Measurements from ENCODE around the gene DLGAP1. TPM values are rescaled to one million over a fixed set of nuclear protein-coding genes. Genes with fewer than 3 reads are reported as not detected.

DLGAP1 gene
- total RNA-seq, 1 experiment from 2014 or later: 0.39 TPM

DNA sequence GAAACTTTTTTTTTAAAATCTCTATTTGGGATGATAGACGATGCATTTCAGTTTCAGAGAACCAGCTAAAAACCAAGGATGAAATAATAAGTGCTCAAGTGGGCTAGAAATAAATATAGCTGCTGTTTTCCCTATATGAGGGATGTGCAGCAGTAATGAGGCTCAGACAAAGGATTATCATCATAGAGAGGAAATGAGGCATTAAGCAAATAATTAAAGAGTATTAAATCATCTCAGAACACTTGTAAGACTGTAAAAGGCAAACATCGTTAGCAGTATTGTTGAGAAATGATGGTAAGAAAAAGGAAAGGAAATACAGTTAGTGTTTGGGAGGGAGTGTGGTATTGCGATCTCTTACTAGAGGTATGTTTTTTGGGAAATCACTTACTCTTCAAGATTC, 771.6 kb downstream of the DLGAP1 start:
- RAD21 ChIA-PET (ENCODE audit: low non-redundant PET in 1 of 2, low total read pairs in 2 of 2, uncharacterized antibody in 2 of 2, unreplicated experiment in 2 of 2): no interaction called here
- Histone ChIP-seq H3K4me2 (ENCODE audit: low read length) (no peak overlapping the region), H4K20me1 (ENCODE audit: insufficient read depth) (no peaks in the 10 kb centered on the region), H3K79me2 (ENCODE audit: insufficient read depth, low read length) (no peaks in the 10 kb centered on the region), H3K36me3 (ENCODE audit: control insufficient read depth in 1 of 2, insufficient read depth in 2 of 2, low read length in 2 of 2) (no peaks in the 10 kb centered on the region), H3K9me2 (ENCODE audit: insufficient read depth) (no peaks in the 10 kb centered on the region), H3K9me3 (ENCODE audit: control insufficient read depth in 1 of 2, insufficient read depth in 1 of 2, low read depth in 1 of 2, low read length in 2 of 2) (peaks cover 0 to 4% of the 10 kb centered on the region in 2 experiments; a peak in 2 of 4 replicates), H3K27me3 (ENCODE audit: insufficient read depth, low read length) (no peaks in the 10 kb centered on the region), H3K4me3 (replicated peaks in 1 of 2; ENCODE audit: low read depth in 1 of 2, low read length in 2 of 2) (no peak overlapping the region), H2AFZ (ENCODE audit: low read depth, low read length, poor library complexity, severe bottlenecking) (no peak overlapping the region), H3K27ac (ENCODE audit: low read depth, low read length) (no peak overlapping the region), H3K4me1 (ENCODE audit: control insufficient read depth in 1 of 2, insufficient read depth in 2 of 2, low read length in 2 of 2) (peaks cover 0 to 4% of the 10 kb centered on the region in 2 experiments; a peak in 3 of 4 replicates), H3K9ac (ENCODE audit: low read length) (no peak overlapping the region)
- ATAC-seq: no peak
- intact Hi-C loops (cut with micrococcal nuclease): no loop called here
- CTCF ChIA-PET: no interaction called here
- POLR2A ChIA-PET: no interaction called here
- TF ChIP-seq, protein P1, sequence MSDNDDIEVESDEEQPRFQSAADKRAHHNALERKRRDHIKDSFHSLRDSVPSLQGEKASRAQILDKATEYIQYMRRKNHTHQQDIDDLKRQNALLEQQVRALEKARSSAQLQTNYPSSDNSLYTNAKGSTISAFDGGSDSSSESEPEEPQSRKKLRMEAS (IDR thresholded peaks at IDR 0.05): no peak
- TF ChIP-seq POLR2AphosphoS5 (IDR thresholded peaks at IDR 0.05; ENCODE audit: low read depth, low read length) (no peak), YY1 (IDR thresholded peaks at IDR 0.05; ENCODE audit: extremely low read depth, insufficient replicate concordance, low read depth, low read length) (no peak), FOSL1 (IDR thresholded peaks at IDR 0.05; ENCODE audit: low read depth) (no peak), CBX3 (IDR thresholded peaks at IDR 0.05; ENCODE audit: low read depth) (no peak), SRF (IDR thresholded peaks at IDR 0.05; ENCODE audit: low read depth) (no peak), EGR1 (IDR thresholded peaks at IDR 0.05; ENCODE audit: low read depth) (no peak), ELF1 (IDR thresholded peaks at IDR 0.05; ENCODE audit: borderline replicate concordance, low read depth) (no peak), JUND (IDR thresholded peaks at IDR 0.05) (no peak)
- TF ChIP-seq, protein P2, sequence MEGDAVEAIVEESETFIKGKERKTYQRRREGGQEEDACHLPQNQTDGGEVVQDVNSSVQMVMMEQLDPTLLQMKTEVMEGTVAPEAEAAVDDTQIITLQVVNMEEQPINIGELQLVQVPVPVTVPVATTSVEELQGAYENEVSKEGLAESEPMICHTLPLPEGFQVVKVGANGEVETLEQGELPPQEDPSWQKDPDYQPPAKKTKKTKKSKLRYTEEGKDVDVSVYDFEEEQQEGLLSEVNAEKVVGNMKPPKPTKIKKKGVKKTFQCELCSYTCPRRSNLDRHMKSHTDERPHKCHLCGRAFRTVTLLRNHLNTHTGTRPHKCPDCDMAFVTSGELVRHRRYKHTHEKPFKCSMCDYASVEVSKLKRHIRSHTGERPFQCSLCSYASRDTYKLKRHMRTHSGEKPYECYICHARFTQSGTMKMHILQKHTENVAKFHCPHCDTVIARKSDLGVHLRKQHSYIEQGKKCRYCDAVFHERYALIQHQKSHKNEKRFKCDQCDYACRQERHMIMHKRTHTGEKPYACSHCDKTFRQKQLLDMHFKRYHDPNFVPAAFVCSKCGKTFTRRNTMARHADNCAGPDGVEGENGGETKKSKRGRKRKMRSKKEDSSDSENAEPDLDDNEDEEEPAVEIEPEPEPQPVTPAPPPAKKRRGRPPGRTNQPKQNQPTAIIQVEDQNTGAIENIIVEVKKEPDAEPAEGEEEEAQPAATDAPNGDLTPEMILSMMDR (IDR thresholded peaks at IDR 0.05 in 2 of 3, conservative IDR thresholded peaks at IDR 0.05 in 1 of 3; ENCODE audit: borderline replicate concordance in 1 of 3, insufficient read depth in 1 of 3, low read depth in 2 of 3, low read length in 2 of 3): no peak
- TF ChIP-seq, protein P3, sequence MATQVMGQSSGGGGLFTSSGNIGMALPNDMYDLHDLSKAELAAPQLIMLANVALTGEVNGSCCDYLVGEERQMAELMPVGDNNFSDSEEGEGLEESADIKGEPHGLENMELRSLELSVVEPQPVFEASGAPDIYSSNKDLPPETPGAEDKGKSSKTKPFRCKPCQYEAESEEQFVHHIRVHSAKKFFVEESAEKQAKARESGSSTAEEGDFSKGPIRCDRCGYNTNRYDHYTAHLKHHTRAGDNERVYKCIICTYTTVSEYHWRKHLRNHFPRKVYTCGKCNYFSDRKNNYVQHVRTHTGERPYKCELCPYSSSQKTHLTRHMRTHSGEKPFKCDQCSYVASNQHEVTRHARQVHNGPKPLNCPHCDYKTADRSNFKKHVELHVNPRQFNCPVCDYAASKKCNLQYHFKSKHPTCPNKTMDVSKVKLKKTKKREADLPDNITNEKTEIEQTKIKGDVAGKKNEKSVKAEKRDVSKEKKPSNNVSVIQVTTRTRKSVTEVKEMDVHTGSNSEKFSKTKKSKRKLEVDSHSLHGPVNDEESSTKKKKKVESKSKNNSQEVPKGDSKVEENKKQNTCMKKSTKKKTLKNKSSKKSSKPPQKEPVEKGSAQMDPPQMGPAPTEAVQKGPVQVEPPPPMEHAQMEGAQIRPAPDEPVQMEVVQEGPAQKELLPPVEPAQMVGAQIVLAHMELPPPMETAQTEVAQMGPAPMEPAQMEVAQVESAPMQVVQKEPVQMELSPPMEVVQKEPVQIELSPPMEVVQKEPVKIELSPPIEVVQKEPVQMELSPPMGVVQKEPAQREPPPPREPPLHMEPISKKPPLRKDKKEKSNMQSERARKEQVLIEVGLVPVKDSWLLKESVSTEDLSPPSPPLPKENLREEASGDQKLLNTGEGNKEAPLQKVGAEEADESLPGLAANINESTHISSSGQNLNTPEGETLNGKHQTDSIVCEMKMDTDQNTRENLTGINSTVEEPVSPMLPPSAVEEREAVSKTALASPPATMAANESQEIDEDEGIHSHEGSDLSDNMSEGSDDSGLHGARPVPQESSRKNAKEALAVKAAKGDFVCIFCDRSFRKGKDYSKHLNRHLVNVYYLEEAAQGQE (IDR thresholded peaks at IDR 0.05; ENCODE audit: low read depth): no peak
- TF ChIP-seq, protein P4, sequence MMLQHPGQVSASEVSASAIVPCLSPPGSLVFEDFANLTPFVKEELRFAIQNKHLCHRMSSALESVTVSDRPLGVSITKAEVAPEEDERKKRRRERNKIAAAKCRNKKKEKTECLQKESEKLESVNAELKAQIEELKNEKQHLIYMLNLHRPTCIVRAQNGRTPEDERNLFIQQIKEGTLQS (IDR thresholded peaks at IDR 0.05): no peak
- TF ChIP-seq, protein P5, sequence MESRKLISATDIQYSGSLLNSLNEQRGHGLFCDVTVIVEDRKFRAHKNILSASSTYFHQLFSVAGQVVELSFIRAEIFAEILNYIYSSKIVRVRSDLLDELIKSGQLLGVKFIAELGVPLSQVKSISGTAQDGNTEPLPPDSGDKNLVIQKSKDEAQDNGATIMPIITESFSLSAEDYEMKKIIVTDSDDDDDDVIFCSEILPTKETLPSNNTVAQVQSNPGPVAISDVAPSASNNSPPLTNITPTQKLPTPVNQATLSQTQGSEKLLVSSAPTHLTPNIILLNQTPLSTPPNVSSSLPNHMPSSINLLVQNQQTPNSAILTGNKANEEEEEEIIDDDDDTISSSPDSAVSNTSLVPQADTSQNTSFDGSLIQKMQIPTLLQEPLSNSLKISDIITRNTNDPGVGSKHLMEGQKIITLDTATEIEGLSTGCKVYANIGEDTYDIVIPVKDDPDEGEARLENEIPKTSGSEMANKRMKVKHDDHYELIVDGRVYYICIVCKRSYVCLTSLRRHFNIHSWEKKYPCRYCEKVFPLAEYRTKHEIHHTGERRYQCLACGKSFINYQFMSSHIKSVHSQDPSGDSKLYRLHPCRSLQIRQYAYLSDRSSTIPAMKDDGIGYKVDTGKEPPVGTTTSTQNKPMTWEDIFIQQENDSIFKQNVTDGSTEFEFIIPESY (IDR thresholded peaks at IDR 0.05; ENCODE audit: extremely low read depth, insufficient replicate concordance, low read length): no peak
- no TSS peak for BruUV-seq (replicated peaks)
- DNase-seq (ENCODE audit: low read depth, low spot score): no peak

Data from HCT116 (cell line).